PC-3 (cell line): ENCODE measurements around the gene ALG14.

ENCODE experiments used
- CTCF ChIP-seq: fragments of 300-600 bp; sonication (generic); conservative IDR thresholded peaks from 2 replicates; pipeline ENCODE4 v1.5.1; 2017; ENCODE audit warnings: antibody characterized with exemption, low read depth, mild to moderate bottlenecking, low read length
- EZH2 ChIP-seq: fragments of 300-600 bp; sonication (generic); IDR thresholded peaks from one replicate; pipeline ENCODE4 v1.6.1; 2017; ENCODE audit warnings: antibody characterized with exemption, mild to moderate bottlenecking, low read length; ENCODE audit not compliant: unreplicated experiment

GRCh38 chr1:95006681-95007080, 66.1 kb downstream of the ALG14 start:
- no peak for TF ChIP-seq CTCF
- no peak for TF ChIP-seq EZH2
